GM18951 (cell line): ENCODE measurements around the gene GRWD1.

ENCODE experiments used
- POLR2A ChIP-seq: IDR thresholded peaks from 4 replicates; pipeline ENCODE4 v1.6.1; 2011; ENCODE audit warnings: mild to moderate bottlenecking; ENCODE audit not compliant: insufficient read length, insufficient read depth; ENCODE audit errors: extremely low read depth
- in situ Hi-C: fragments of 300-500 bp; cut with MboI; formaldehyde crosslinking; loops from one replicate; pipeline ENCODE4 v1.12.0; 2022; ENCODE audit warnings: low sequenced_read_pairs, mixed read lengths, inconsistent platforms; ENCODE audit not compliant: unreplicated experiment

The GRWD1 gene

GRCh38 chr19:48442116-48443035 lies 3.4 kb upstream of the GRWD1 start:
- in situ Hi-C loops = no loop called here
- TF ChIP-seq POLR2A = no peak

GRCh38 chr19:48443256-48443655 lies 2.5 kb upstream of the GRWD1 start:
- in situ Hi-C loops = no loop called here

GRCh38 chr19:48443731-48444128 lies 2.1 kb upstream of the GRWD1 start:
- in situ Hi-C loops = no loop called here

More at GRCh38 chr19:48443256-48443655, 2.5 kb upstream of the GRWD1 start:
- no peak for TF ChIP-seq POLR2A

GRCh38 chr19:48444129-48444935 lies 1.5 kb upstream of the GRWD1 start:
- in situ Hi-C loops = no loop called here
- no peak for TF ChIP-seq POLR2A

More at GRCh38 chr19:48443731-48444128, 2.1 kb upstream of the GRWD1 start:
- TF ChIP-seq POLR2A = no peak

- TF ChIP-seq POLR2A = no peak
- in situ Hi-C loops = no loop called here
Observed at GRCh38 chr19:48444936-48445200, 915 bp upstream of the GRWD1 start.

- TF ChIP-seq POLR2A = no peak
- in situ Hi-C loops = no loop called here
Observed at GRCh38 chr19:48445256-48445605, 552 bp upstream of the GRWD1 start.

- in situ Hi-C loops = no loop called here
Observed at GRCh38 chr19:48446579-48446978, 796 bp downstream of the GRWD1 start.

GRCh38 chr19:48448563-48448962 lies 2.8 kb downstream of the GRWD1 start:
- in situ Hi-C loops = no loop called here
- TF ChIP-seq POLR2A = no peak

More at GRCh38 chr19:48446579-48446978, 796 bp downstream of the GRWD1 start:
- TF ChIP-seq POLR2A = no peak

- in situ Hi-C loops = no loop called here
- no peak for TF ChIP-seq POLR2A
Observed at GRCh38 chr19:48450441-48450840, 4.7 kb downstream of the GRWD1 start.

GRCh38 chr19:48450863-48451262 lies 5.1 kb downstream of the GRWD1 start:
- in situ Hi-C loops = no loop called here
- TF ChIP-seq POLR2A = no peak

- no peak for TF ChIP-seq POLR2A
- in situ Hi-C loops = no loop called here
Observed at GRCh38 chr19:48451624-48452023, 5.8 kb downstream of the GRWD1 start.

- no peak for TF ChIP-seq POLR2A
- in situ Hi-C loops = no loop called here
Observed at GRCh38 chr19:48452289-48453190, 6.8 kb downstream of the GRWD1 start.

GRCh38 chr19:48454150-48454730 lies 8.5 kb downstream of the GRWD1 start:
- TF ChIP-seq POLR2A = no peak
- in situ Hi-C loops = no loop called here
